Raji (cell line): ENCODE results near the gene KRR1.

ENCODE experiments used
- POLR2A ChIP-seq: IDR thresholded peaks from 2 replicates; pipeline ENCODE4 v1.6.1; 2011; ENCODE audit warnings: low read depth, low read length, control low read depth; ENCODE audit not compliant: insufficient read depth

The KRR1 gene

GRCh38 chr12:75529316-75529715, 17.9 kb upstream of the KRR1 start:
- TF ChIP-seq POLR2A: no peak

- TF ChIP-seq POLR2A: no peak
Measured at GRCh38 chr12:75528692-75529091, 17.3 kb upstream of the KRR1 start.

- TF ChIP-seq POLR2A: no peak
Measured at GRCh38 chr12:75528272-75528671, 16.9 kb upstream of the KRR1 start.

GRCh38 chr12:75526655-75527511, 15.5 kb upstream of the KRR1 start:
- no peak for TF ChIP-seq POLR2A

GRCh38 chr12:75525263-75525662, 13.9 kb upstream of the KRR1 start:
- TF ChIP-seq POLR2A: no peak

- TF ChIP-seq POLR2A: no peak
Measured at GRCh38 chr12:75509621-75510020, 1.8 kb downstream of the KRR1 start.

- no peak for TF ChIP-seq POLR2A
Measured at GRCh38 chr12:75508159-75508558, 3.2 kb downstream of the KRR1 start.

GRCh38 chr12:75507086-75507485, 4.3 kb downstream of the KRR1 start:
- TF ChIP-seq POLR2A: no peak

GRCh38 chr12:75505706-75506312, 5.6 kb downstream of the KRR1 start:
- TF ChIP-seq POLR2A: no peak

GRCh38 chr12:75503866-75504265, 7.5 kb downstream of the KRR1 start:
- no peak for TF ChIP-seq POLR2A

- no peak for TF ChIP-seq POLR2A
Measured at GRCh38 chr12:75503459-75503858, 8.0 kb downstream of the KRR1 start.

GRCh38 chr12:75491169-75491568, 20.2 kb downstream of the KRR1 start:
- TF ChIP-seq POLR2A: no peak

- TF ChIP-seq POLR2A: no peak
Measured at GRCh38 chr12:75489613-75490210, 21.7 kb downstream of the KRR1 start.

GRCh38 chr12:75489187-75489586, 22.2 kb downstream of the KRR1 start:
- no peak for TF ChIP-seq POLR2A

GRCh38 chr12:75488553-75488952, 22.9 kb downstream of the KRR1 start:
- no peak for TF ChIP-seq POLR2A

- TF ChIP-seq POLR2A: no peak
Measured at GRCh38 chr12:75487308-75487707, 24.1 kb downstream of the KRR1 start.

- TF ChIP-seq POLR2A: no peak
Measured at GRCh38 chr12:75483431-75483830, 28.0 kb downstream of the KRR1 start.

GRCh38 chr12:75482646-75483045, 28.8 kb downstream of the KRR1 start:
- TF ChIP-seq POLR2A: no peak
